Diencephalon (tissue), 1 donor: ENCODE measurements around the gene TNIP3. TPM values are rescaled to one million over a fixed set of nuclear protein-coding genes. Genes with fewer than 3 reads are reported as not detected.

Experiments
- small RNA-seq: library from RNA; depleted of rRNA; stranded (forward); fragments of <200 nt; gene quantifications from one replicate; pipeline ENCODE3, GENCODE V24; 2014
- total RNA-seq: library from RNA; depleted of rRNA; stranded (reverse); fragments of >200 nt; gene quantifications from one replicate; pipeline ENCODE4 v1.2.3, GENCODE V29; 2014

Gene TNIP3, protein sequence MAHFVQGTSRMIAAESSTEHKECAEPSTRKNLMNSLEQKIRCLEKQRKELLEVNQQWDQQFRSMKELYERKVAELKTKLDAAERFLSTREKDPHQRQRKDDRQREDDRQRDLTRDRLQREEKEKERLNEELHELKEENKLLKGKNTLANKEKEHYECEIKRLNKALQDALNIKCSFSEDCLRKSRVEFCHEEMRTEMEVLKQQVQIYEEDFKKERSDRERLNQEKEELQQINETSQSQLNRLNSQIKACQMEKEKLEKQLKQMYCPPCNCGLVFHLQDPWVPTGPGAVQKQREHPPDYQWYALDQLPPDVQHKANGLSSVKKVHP
- total RNA-seq: 0.69 TPM

DNA sequence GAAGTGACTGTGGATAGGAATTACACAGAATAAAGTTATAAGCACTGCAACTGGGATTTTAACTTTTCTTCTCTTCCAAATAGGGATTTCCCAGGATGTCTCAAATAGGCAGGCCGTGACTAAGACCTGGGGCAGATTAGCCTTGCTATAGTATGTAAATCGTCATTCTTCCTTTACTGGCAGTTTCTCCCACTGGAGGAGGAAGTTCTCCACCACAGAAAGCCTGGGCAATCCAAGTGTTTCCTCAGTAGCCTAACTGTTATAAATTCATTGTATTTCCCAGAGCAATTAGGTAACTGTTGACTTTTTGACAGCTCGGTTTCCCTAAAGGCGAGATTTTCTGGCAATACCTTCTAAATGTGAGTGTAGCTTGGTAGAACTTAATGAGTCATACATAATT lies at the start of gene TNIP3:
Gene TNIP3, minus strand, starts transcription at position 31 of the 400 bp plus-strand sequence. CDS start 196 bp downstream, outside the sequence.

Small RNA genes lying within 50 kb of the gene (small RNA-seq; reads per million reads assigned to genes)
- gene RNU6-948P: not detected

Other genes with a start within 250 kb of the TNIP3 start
- 30.4 TPM for gene PRDM5, start 241.6 kb downstream of the TNIP3 start, total RNA-seq
- gene NDNF, start 91.8 kb downstream of the TNIP3 start, total RNA-seq: 11.8 TPM
- 8.8 TPM for gene QRFPR, start 216.7 kb upstream of the TNIP3 start, total RNA-seq